Measurements from ENCODE around the gene SNRNP40. TPM values are rescaled to one million over a fixed set of nuclear protein-coding genes. Genes with fewer than 3 reads are reported as not detected.

The SNRNP40 gene
- total RNA-seq, result 107 and 138 TPM in 2 replicates

DNA sequence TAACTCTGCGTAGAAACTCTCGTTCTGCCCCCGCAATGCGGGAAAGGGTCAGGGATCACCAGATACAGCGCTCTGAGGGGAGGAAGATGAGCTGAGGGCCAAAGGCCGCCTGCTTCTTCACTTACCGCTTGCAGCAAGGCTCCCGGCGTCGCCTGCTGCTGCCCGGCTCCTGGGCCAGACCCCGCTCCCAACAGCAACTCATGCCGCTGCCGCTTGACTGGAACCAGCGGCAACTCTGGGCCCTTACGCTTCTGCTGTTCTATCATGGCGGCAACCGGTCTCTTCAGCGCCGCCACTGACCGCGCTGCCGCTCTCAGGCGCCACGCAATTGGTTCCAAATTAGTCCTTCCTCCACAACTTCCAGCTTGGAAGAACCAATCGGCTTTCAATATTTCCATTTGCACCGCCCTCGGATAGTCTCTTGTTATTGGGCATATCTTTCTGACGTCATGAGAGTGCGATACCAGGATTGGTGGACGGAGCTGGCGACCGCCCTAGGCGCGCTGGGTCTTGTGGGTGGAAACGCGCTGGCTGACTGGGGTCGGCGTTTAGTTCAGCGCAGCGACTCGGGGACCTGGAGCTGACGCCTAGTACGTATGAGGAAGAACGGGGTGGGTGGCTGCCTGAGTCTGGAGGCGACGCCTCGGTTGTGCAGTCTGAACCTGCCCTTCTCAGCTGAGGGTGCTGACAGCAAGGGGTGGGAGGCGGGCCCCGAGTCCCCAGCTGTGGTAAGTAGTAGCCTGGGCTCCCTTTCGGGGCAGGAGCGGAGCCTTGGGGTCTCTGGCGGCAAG, at the start of gene SNRNP40, which contains the start of gene ZCCHC17:
SNRNP40 (minus strand) TSS at position 303 of the 791 bp plus-strand sequence; CDS start at position 266, 37 bp downstream.
ZCCHC17 (plus strand) TSS at position 547 of the 791 bp plus-strand sequence. CDS start 13,067 bp downstream, outside the sequence.

GRCh38 chr1:31239653-31240241, 56.8 kb downstream of the SNRNP40 start, which contains the start of gene NKAIN1:
NKAIN1 (minus strand) TSS chr1:31239887; CDS start chr1:31239547, 340 bp downstream.

Other genes starting within 250 kb of the SNRNP40 start
- gene PUM1, start 231.1 kb downstream of the SNRNP40 start, total RNA-seq, result 38.4 and 162 TPM in 2 replicates
- 0.06 TPM in 1 of 2 replicates, not detected in the other for gene NKAIN1, start 56.9 kb downstream of the SNRNP40 start, total RNA-seq
- 26.1 and 30.9 TPM in 2 replicates for gene ZCCHC17, start 244 bp upstream of the SNRNP40 start, total RNA-seq
- gene FABP3, start 76.3 kb upstream of the SNRNP40 start, total RNA-seq, result 0.57 and 5.5 TPM in 2 replicates
- gene SERINC2, start 116.4 kb upstream of the SNRNP40 start, total RNA-seq, result 1.6 and 11.8 TPM in 2 replicates

Measured in bladder microvascular endothelial cell (primary cell).